ENCODE results near the gene TKTL1.

DNA sequence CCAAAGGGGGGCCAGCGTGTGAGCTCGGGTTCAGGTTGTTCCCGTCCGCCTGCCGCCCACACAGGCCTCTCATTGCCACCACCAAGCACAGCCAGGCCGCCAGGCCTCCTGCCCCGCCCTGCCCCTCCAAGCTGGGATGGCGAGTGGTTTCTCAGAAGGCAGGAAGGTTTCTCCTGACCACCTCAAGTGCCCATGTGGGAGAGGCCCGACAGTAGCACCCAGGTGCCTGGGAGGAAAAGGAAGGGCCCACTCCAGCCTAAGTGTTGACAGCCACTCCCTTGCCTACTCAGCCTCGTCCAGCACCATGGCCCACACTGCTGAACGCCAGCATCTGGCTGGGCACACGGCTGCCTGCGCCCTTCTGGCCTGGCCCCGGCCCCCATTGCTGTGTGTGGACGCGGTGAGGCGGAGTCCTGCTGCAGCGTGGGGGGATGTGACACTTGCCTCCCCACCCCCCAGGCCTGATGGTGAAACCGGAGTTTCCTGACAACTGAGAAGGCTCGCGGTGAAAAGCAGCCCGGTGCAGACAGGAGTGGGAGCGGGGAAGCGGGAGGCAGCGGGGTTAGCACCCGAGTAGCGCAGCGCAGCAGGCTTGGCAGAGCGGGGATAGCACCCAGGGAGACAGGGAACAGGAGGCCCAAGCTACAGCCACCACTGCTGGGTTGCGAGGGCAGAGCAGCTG lies 59.6 kb downstream of the TKTL1 start:
- TF ChIP-seq CTCF (IDR thresholded peaks at IDR 0.05) (no peak), POLR2AphosphoS5 (IDR thresholded peaks at IDR 0.05; ENCODE audit: low read depth, low read length) (no peak)

All from Panc1 (cell line).